GM12878 (cell line): ENCODE results near the gene FSHB. TPM values are rescaled to one million over a fixed set of nuclear protein-coding genes. Genes with fewer than 3 reads are reported as not detected.

Source experiments
- CBX3 ChIP-seq: fragments of 200-600 bp; sonication (generic); IDR thresholded peaks from 2 replicates; pipeline ENCODE4 v1.6.1; 2016; ENCODE audit warnings: low read depth, borderline replicate concordance
- EED ChIP-seq: sonication (generic); IDR thresholded peaks from 2 replicates; pipeline ENCODE4 v1.6.1; 2016; ENCODE audit warnings: antibody characterized with exemption, low read depth
- EGR1 ChIP-seq, 2 experiments: IDR thresholded peaks; 1 replicate in 1 of 2; 2 replicates in 1 of 2; pipeline ENCODE4 v1.6.1; 2011 to 2012; ENCODE audit warnings: low read depth in 2 of 2, low read length in 2 of 2, borderline replicate concordance in 1 of 2, mild to moderate bottlenecking in 1 of 2, moderate library complexity in 1 of 2
- FOS ChIP-seq: IDR thresholded peaks from 3 replicates; pipeline ENCODE4 v1.6.1; 2011; ENCODE audit warnings: borderline replicate concordance; ENCODE audit not compliant: insufficient read length; ENCODE audit errors: extremely low read depth
- POLR2AphosphoS2 ChIP-seq: IDR thresholded peaks from 2 replicates; pipeline ENCODE4 v1.6.1; 2011; ENCODE audit warnings: low read depth, mild to moderate bottlenecking, low read length, improper control_type of control experiment, moderate library complexity
- POU2F2 ChIP-seq: IDR thresholded peaks from 3 replicates; pipeline ENCODE4 v1.6.1; 2011; ENCODE audit warnings: low read depth, mild to moderate bottlenecking, low read length, borderline replicate concordance
- SIN3A ChIP-seq: IDR thresholded peaks from 2 replicates; pipeline ENCODE4 v1.6.1; 2012; ENCODE audit warnings: low read depth, low read length, improper control_type of control experiment
- SIX5 ChIP-seq: IDR thresholded peaks from 2 replicates; pipeline ENCODE4 v1.6.1; 2011; ENCODE audit warnings: mild to moderate bottlenecking, low read depth, low read length, moderate library complexity; ENCODE audit not compliant: severe bottlenecking
- SREBF1 ChIP-seq: IDR thresholded peaks from 2 replicates; pipeline ENCODE4 v1.6.1; 2012; ENCODE audit warnings: mild to moderate bottlenecking, low read length
- polyA plus RNA-seq, 11 experiments: library from polyadenylated mRNA; depleted of rRNA in 4 of 11; unstranded in 6 of 11; stranded (reverse) in 5 of 11; fragments of >200 nt; fragmentation: Nextera tagmentation in 4 of 11; fragmentation: Illumina TruSeq in 1 of 11; extraction: Ambion mirVana in 4 of 11; extraction: Trizol in 1 of 11; gene quantifications; 1 replicate in 1 of 11; 2 replicates in 10 of 11; pipeline versions ENCODE4 v1.2.1 to v1.2.3, GENCODE V29; 2011 to 2016; ENCODE audit warnings: inconsistent platforms in 2 of 11, missing spikeins in 2 of 11, low read depth in 1 of 11
- total RNA-seq, 4 experiments: library from RNA; depleted of rRNA in 3 of 4; stranded (reverse); fragments of >200 nt in 3 of 4; fragmentation: Illumina TruSeq in 1 of 4; extraction: Trizol in 1 of 4; gene quantifications; 2 replicates each; pipeline versions ENCODE4 v1.2.1 to v1.2.3, GENCODE V29; 2013 to 2021
- TF ChIP-seq, protein P1 (sequence below): fragments of 450-650 bp; IDR thresholded peaks from 2 replicates; pipeline ENCODE4 v1.6.1; 2018; ENCODE audit warnings: borderline replicate concordance, mild to moderate bottlenecking; ENCODE audit not compliant: partially characterized antibody

FSHB gene
- total and polyA plus RNA-seq, 10 of the 15 experiments (the other 5 are each of a cell fraction or from before 2014, with no cell fraction given), result not detected

DNA sequence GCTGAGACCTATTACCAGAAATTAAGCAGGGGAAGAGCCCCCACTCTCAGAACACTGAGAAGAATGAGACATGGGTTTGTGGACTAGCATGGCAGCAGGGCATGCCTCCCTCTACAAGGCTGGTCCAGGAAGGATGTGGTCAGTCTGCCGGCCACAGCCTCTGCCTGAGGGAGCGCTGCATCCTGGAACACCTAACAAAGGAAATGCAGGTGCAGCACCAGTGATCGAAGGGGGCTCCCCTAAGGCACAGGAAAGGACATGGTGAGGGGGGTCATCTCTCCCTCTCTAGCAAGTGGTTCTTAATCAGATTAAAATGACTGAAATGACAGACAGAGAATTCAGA is 51.4 kb downstream of the FSHB start (continued):
- TF ChIP-seq SIX5, result no peak
- no peak for TF ChIP-seq SIN3A
- TF ChIP-seq EED, result 0 out of 2 replicates have a peak, but pooled peaks have one; percentile 24
- no peak for TF ChIP-seq CBX3
- TF ChIP-seq, protein P1, sequence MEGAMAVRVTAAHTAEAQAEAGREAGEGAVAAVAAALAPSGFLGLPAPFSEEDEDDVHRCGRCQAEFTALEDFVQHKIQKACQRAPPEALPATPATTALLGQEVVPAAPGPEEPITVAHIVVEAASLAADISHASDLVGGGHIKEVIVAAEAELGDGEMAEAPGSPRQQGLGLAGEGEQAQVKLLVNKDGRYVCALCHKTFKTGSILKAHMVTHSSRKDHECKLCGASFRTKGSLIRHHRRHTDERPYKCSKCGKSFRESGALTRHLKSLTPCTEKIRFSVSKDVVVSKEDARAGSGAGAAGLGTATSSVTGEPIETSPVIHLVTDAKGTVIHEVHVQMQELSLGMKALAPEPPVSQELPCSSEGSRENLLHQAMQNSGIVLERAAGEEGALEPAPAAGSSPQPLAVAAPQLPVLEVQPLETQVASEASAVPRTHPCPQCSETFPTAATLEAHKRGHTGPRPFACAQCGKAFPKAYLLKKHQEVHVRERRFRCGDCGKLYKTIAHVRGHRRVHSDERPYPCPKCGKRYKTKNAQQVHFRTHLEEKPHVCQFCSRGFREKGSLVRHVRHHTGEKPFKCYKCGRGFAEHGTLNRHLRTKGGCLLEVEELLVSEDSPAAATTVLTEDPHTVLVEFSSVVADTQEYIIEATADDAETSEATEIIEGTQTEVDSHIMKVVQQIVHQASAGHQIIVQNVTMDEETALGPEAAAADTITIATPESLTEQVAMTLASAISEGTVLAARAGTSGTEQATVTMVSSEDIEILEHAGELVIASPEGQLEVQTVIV, result no peak
- TF ChIP-seq EGR1 (IDR thresholded peaks at IDR 0.05; ENCODE audit: borderline replicate concordance in 1 of 2, low read depth in 2 of 2, low read length in 2 of 2), result no peak
- TF ChIP-seq FOS, result no peak
- no peak for TF ChIP-seq POU2F2
- no peak for TF ChIP-seq POLR2AphosphoS2
- TF ChIP-seq SREBF1, result no peak
- TF ChIP-seq, all 136 proteins: peak for 3

Other genes with a start within 250 kb of the FSHB start
- gene KCNA4, start 214.0 kb upstream of the FSHB start, total RNA-seq (2014; rRNA removed), result not detected in 2 replicates
- not detected in 2 replicates for gene KCNA4, start 214.0 kb upstream of the FSHB start, total RNA-seq (2014; rRNA removed; fragmentation: Illumina TruSeq; extraction: Trizol)
- gene KCNA4, start 214.0 kb upstream of the FSHB start, total RNA-seq (2021), result not detected in 2 replicates
- not detected in 2 replicates for gene KCNA4, start 214.0 kb upstream of the FSHB start, polyA plus RNA-seq (2011; rRNA removed)
- not detected in 2 replicates for gene KCNA4, start 214.0 kb upstream of the FSHB start, polyA plus RNA-seq (2014; fragmentation: Illumina TruSeq; extraction: Trizol)
- gene KCNA4, start 214.0 kb upstream of the FSHB start, polyA plus RNA-seq (2014; fragmentation: Nextera tagmentation; extraction: Ambion mirVana), result not detected
- gene KCNA4, start 214.0 kb upstream of the FSHB start, polyA plus RNA-seq (2014; rRNA removed), result not detected in 2 replicates
- not detected for gene KCNA4, start 214.0 kb upstream of the FSHB start, polyA plus RNA-seq (2016; fragmentation: Nextera tagmentation; extraction: Ambion mirVana)
- gene ARL14EP, start 92.1 kb downstream of the FSHB start, total RNA-seq (2014; rRNA removed), result 21.5 and 26.6 TPM in 2 replicates
- 28.4 and 30.0 TPM in 2 replicates for gene ARL14EP, start 92.1 kb downstream of the FSHB start, total RNA-seq (2014; rRNA removed; fragmentation: Illumina TruSeq; extraction: Trizol)
- 29.8 and 31.7 TPM in 2 replicates for gene ARL14EP, start 92.1 kb downstream of the FSHB start, total RNA-seq (2021)
- 59.8 and 112 TPM in 2 replicates for gene ARL14EP, start 92.1 kb downstream of the FSHB start, polyA plus RNA-seq (2011; rRNA removed)
- 44.3 and 50.6 TPM in 2 replicates for gene ARL14EP, start 92.1 kb downstream of the FSHB start, polyA plus RNA-seq (2014; fragmentation: Illumina TruSeq; extraction: Trizol)
- gene ARL14EP, start 92.1 kb downstream of the FSHB start, polyA plus RNA-seq (2014; fragmentation: Nextera tagmentation; extraction: Ambion mirVana), result 10 to 100 TPM; 41.3 to 56.7 TPM
- 18.1 and 18.3 TPM in 2 replicates for gene ARL14EP, start 92.1 kb downstream of the FSHB start, polyA plus RNA-seq (2014; rRNA removed)
- gene ARL14EP, start 92.1 kb downstream of the FSHB start, polyA plus RNA-seq (2016; fragmentation: Nextera tagmentation; extraction: Ambion mirVana), result 10 to 100 TPM; 48.8 to 50.8 TPM